Measurements from ENCODE around the gene NFE2.

The NFE2 gene

DNA sequence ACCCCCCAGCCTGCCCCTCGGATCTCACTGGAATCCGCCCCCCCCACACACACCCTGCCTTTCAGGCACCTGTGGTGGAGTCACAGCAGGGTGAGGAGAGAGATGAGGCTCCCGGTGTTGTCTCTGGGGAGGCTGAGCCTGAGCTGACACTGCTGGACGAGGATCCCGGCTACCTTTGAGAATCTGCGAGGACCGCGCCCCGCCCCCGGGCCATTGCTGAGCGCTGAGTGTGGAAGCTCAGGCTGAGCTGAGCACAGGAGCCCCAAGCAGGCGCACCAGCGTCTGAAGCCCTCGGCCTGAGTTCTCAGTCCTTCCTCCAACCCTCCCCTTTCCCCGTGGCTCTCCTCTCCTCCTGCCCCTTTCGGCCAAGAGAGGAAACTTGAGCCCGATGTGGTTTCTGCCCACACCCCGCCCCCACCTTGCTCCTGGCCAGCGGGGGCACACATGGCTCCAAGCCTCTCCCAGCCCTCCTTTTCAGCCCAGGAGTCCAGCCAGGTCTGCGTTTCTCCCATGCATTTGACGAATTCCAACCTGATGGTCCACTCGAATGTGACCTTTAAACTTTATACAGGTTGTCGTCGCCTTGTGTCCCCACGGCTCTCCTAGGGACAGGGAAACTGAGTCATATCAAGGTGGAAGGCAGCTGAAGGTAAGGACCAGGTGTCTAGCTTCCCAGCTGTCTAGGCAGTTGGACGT is at the start of gene NFE2:
Gene NFE2 (minus strand): TSS at position 284 of the 696 bp plus-strand sequence. CDS start 5,767 bp downstream, outside the sequence.
- DNase-seq (ENCODE audit: extremely low read depth, insufficient read length): no peak
- Histone ChIP-seq H3K4me3 (replicated peaks; ENCODE audit: low read depth, low read length) (no peak within 1 kb of the TSS), H3K27me3 (replicated peaks; ENCODE audit: control insufficient read depth, insufficient read depth, low read length) (peaks cover 10% of the 10 kb centered on the region), H3K36me3 (ENCODE audit: control insufficient read depth, insufficient read depth, low read length) (no peaks in the 10 kb centered on the region)
- TF ChIP-seq, protein P1, sequence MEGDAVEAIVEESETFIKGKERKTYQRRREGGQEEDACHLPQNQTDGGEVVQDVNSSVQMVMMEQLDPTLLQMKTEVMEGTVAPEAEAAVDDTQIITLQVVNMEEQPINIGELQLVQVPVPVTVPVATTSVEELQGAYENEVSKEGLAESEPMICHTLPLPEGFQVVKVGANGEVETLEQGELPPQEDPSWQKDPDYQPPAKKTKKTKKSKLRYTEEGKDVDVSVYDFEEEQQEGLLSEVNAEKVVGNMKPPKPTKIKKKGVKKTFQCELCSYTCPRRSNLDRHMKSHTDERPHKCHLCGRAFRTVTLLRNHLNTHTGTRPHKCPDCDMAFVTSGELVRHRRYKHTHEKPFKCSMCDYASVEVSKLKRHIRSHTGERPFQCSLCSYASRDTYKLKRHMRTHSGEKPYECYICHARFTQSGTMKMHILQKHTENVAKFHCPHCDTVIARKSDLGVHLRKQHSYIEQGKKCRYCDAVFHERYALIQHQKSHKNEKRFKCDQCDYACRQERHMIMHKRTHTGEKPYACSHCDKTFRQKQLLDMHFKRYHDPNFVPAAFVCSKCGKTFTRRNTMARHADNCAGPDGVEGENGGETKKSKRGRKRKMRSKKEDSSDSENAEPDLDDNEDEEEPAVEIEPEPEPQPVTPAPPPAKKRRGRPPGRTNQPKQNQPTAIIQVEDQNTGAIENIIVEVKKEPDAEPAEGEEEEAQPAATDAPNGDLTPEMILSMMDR (IDR thresholded peaks at IDR 0.05; ENCODE audit: insufficient read depth, low read length, poor library complexity, severe bottlenecking): no peak

DNA sequence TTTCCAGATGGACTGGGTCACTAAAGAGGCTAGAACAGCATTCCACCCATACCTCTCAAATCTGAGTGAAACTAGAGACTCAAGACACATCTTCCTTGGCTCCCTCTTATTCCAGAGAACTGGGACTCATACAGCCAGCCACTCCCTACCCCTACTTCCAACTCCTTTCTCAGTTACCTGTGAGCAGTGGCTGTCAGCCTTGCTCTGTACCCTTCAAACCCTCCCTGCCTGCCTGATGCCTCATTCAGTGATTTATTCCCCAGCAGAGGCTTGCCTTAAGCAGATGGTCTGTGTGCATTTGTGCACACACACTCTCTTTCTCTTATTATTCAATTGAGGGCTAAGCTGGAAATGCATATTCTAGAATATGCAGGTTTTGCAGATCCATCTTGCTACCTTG is 48.9 kb upstream of the NFE2 start:
- Histone ChIP-seq H3K27me3 (replicated peaks; ENCODE audit: control insufficient read depth, insufficient read depth, low read length) (no peaks in the 10 kb centered on the region), H3K4me3 (replicated peaks; ENCODE audit: low read depth, low read length) (no peak overlapping the region), H3K36me3 (ENCODE audit: control insufficient read depth, insufficient read depth, low read length) (peaks cover 12% of the 10 kb centered on the region)
- TF ChIP-seq, protein P1 (IDR thresholded peaks at IDR 0.05; ENCODE audit: insufficient read depth, low read length, poor library complexity, severe bottlenecking): no peak
- DNase-seq (ENCODE audit: extremely low read depth, insufficient read length): no peak

DNA sequence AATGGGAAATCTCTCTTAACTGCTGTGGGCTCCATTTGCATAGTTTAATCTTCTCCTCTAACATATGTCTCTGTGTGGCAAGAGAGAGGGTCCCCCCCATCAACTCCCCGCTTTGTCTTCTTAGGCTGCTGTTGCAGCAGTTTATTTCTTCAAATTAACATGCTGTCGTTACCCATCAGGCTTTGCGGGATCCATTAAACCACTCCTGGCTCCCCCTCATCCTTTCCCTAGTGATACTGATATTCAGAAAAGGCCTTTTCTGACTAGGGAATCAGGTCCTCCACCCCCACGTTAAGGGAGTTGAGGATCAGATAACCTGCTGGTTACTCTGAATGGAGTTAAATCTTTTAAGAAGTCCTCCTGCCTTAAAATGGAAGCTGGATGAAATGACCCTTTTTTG is 48.2 kb upstream of the NFE2 start:
- H3K27me3 ChIP-seq (replicated peaks; ENCODE audit: control insufficient read depth, insufficient read depth, low read length): no peaks in the 10 kb centered on the region
- no peak overlapping the region for H3K4me3 ChIP-seq (replicated peaks; ENCODE audit: low read depth, low read length)
- H3K36me3 ChIP-seq (ENCODE audit: control insufficient read depth, insufficient read depth, low read length): peaks cover 12% of the 10 kb centered on the region
- TF ChIP-seq, protein P1 (IDR thresholded peaks at IDR 0.05; ENCODE audit: insufficient read depth, low read length, poor library complexity, severe bottlenecking): no peak
- no peak for DNase-seq (ENCODE audit: extremely low read depth, insufficient read length)

DNA sequence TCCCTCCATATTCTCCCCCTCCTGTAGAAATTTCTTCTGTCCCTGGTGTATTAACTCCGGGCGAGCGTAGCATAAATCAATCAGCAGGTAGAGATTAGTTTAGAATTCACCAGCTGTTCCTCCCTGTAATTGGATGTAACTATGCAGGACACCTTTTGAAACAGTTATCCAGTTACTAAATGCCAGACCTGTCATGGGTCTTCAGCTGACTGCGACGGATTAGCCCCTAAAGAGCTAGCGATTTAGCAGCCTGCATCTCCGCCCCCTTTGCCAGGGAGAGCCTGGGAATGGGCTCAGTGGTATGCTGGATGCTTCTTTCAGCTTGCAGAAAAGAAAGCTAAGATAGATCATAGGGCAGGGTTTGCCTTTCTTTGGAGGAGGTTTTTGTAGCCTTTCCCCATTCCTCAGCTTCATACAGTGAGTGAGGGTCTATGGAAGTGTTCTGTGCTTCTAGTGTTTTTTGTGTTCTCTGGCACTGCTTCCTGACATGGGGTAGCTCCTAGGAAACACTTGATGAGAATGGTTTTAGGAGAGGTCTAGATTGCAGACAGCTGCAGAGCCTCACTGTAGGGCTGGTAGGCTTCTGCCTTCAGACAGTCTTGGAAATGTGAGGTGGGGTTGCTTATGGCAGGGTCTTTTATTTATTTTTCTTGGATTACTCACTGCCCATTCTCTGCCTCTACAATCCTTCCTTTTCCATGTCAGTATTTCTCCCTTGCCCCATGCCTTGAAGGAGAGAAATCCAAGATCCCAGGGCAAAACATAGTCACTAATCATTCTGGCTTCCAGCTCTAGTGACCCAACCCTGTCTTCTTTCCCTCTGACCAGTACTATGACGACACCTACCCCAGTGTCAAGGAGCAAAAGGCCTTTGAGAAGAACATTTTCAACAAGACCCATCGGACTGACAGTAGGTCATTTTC is 40.8 kb upstream of the NFE2 start:
- TF ChIP-seq, protein P1 (IDR thresholded peaks at IDR 0.05; ENCODE audit: insufficient read depth, low read length, poor library complexity, severe bottlenecking): no peak
- DNase-seq (ENCODE audit: extremely low read depth, insufficient read length): no peak
- Histone ChIP-seq H3K27me3 (replicated peaks; ENCODE audit: control insufficient read depth, insufficient read depth, low read length) (no peaks in the 10 kb centered on the region), H3K4me3 (replicated peaks; ENCODE audit: low read depth, low read length) (no peak overlapping the region), H3K36me3 (ENCODE audit: control insufficient read depth, insufficient read depth, low read length) (peaks cover 11% of the 10 kb centered on the region)

DNA sequence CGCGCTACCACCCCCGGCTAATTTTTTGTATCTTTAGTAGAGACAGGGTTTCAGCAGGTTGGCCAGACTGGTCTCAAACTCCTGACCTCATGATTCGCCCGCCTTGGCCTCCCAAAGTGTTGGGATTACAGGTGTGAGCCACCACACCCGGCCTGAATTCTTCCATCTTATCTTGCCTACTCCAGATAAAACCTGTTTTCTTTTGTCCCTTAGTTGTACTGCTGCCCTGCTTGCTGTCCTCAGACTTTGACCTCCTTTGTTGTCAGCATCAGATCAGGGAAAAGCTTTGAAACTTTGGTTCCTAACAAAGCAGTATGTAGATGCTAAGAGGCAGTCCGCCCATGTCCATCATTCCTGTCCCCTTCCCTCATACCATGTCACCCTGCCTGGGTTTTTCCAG is 40.0 kb upstream of the NFE2 start:
- Histone ChIP-seq H3K4me3 (replicated peaks; ENCODE audit: low read depth, low read length) (no peak overlapping the region), H3K36me3 (ENCODE audit: control insufficient read depth, insufficient read depth, low read length) (peaks cover 11% of the 10 kb centered on the region), H3K27me3 (replicated peaks; ENCODE audit: control insufficient read depth, insufficient read depth, low read length) (no peaks in the 10 kb centered on the region)
- TF ChIP-seq, protein P1 (IDR thresholded peaks at IDR 0.05; ENCODE audit: insufficient read depth, low read length, poor library complexity, severe bottlenecking): no peak
- DNase-seq (ENCODE audit: extremely low read depth, insufficient read length): no peak

Measured in GM06990 (cell line).